GM12878 (cell line): ENCODE data around the gene FOXO3. TPM values are rescaled to one million over a fixed set of nuclear protein-coding genes. Genes with fewer than 3 reads are reported as not detected.

ENCODE experiments used
- ATAC-seq: fragments of 200-7000 bp; cut with Tn5 transposase; 3 replicates; pipeline ENCODE4 v1.9.1; 2020; ENCODE audit warnings: mild to moderate bottlenecking, moderate library complexity
- BruUV-seq: library from RNA; stranded (reverse); fragments of 400-500 nt; replicated peaks from 2 replicates; lab custom pipeline; 2021; lab: Mats Ljungman, UMichigan
- CTCF ChIA-PET: fragments of 300-600 bp; sonication (Branson Sonifier 250); formaldehyde crosslinking; extraction: SDS; loops from one replicate; lab custom pipeline; 2021; ENCODE audit warnings: inconsistent platforms; lab: Yijun Ruan, JAX
- POLR2A ChIA-PET: fragments of 350-600 bp; formaldehyde crosslinking; extraction: SDS; loops from one replicate; lab custom pipeline; 2021; ENCODE audit warnings: inconsistent platforms; lab: Charles Lee
- RAD21 ChIA-PET: fragments of 300-600 bp; sonication (Branson Sonifier 250); formaldehyde crosslinking; loops from one replicate; lab custom pipeline; 2023; ENCODE audit warnings: antibody characterized with exemption; ENCODE audit not compliant: unreplicated experiment; lab: Charles Lee
- SMC1A ChIA-PET: fragments of 300-600 bp; sonication (Branson Sonifier 250); formaldehyde crosslinking; loops from one replicate; lab custom pipeline; 2023; ENCODE audit not compliant: unreplicated experiment, uncharacterized antibody; lab: Charles Lee
- DNase-seq: peaks from one replicate; pipeline ENCODE4 v3.0.0-alpha.2; 2011; ENCODE audit warnings: low read depth, low spot score
- FAIRE-seq: peaks from 3 replicates; lab custom pipeline; 2011; peaks lifted over from hg19 to GRCh38; lab: Jason Lieb, UNC
- H2AFZ ChIP-seq: 2 replicates; pipeline ENCODE4 v1.6.0; 2011; ENCODE audit warnings: low read depth, low read length, control low read depth; ENCODE audit not compliant: control insufficient read depth
- H3K27ac ChIP-seq: 2 replicates; pipeline ENCODE4 v1.5.1; 2011; ENCODE audit warnings: control low read depth; ENCODE audit not compliant: control insufficient read depth, insufficient read depth
- H3K27me3 ChIP-seq, 2 experiments: replicated peaks in 1 of 2; 2 replicates each; pipeline versions ENCODE4 v1.6.0 to v1.6.1; 2011; ENCODE audit warnings: low read length in 1 of 2; ENCODE audit not compliant: control insufficient read depth in 2 of 2, insufficient read depth in 2 of 2
- H3K36me3 ChIP-seq, 2 experiments: 2 replicates each; pipeline ENCODE4 v1.5.1; 2011; ENCODE audit warnings: low read length in 1 of 2; ENCODE audit not compliant: control insufficient read depth in 2 of 2, insufficient read depth in 2 of 2
- H3K4me1 ChIP-seq: 2 replicates; pipeline ENCODE4 v1.6.1; 2011; ENCODE audit warnings: mild to moderate bottlenecking, low read length, moderate library complexity, mixed read lengths; ENCODE audit not compliant: control insufficient read depth, insufficient read depth
- H3K4me2 ChIP-seq: 2 replicates; pipeline ENCODE4 v1.6.0; 2011; ENCODE audit warnings: control low read depth; ENCODE audit not compliant: control insufficient read depth, insufficient read depth
- H3K4me3 ChIP-seq: fragments of 200-600 bp; sonication (generic); 2 replicates; pipeline ENCODE4 v1.5.1; 2016
- H3K79me2 ChIP-seq: 2 replicates; pipeline ENCODE4 v1.6.0; 2011; ENCODE audit warnings: low read length; ENCODE audit not compliant: control insufficient read depth, insufficient read depth
- H3K9ac ChIP-seq: 2 replicates; pipeline ENCODE4 v1.8.0; 2011; ENCODE audit warnings: low read length, control low read depth, mixed read lengths; ENCODE audit not compliant: control insufficient read depth, insufficient read depth
- H3K9me3 ChIP-seq: replicated peaks from 3 replicates; pipeline ENCODE4 v1.5.1; 2011; ENCODE audit warnings: mild to moderate bottlenecking, low read length; ENCODE audit not compliant: control insufficient read depth, insufficient read depth
- H4K20me1 ChIP-seq: 2 replicates; pipeline ENCODE4 v1.6.0; 2011; ENCODE audit not compliant: control insufficient read depth, insufficient read depth
- BRCA1 ChIP-seq: IDR thresholded peaks from 2 replicates; pipeline ENCODE4 v1.6.1; 2011; ENCODE audit warnings: low read depth, low read length, improper control_type of control experiment
- CHD1 ChIP-seq: IDR thresholded peaks from 2 replicates; pipeline ENCODE4 v1.6.1; 2012; ENCODE audit warnings: low read depth, low read length, improper control_type of control experiment
- FOS ChIP-seq: IDR thresholded peaks from 3 replicates; pipeline ENCODE4 v1.6.1; 2011; ENCODE audit warnings: borderline replicate concordance; ENCODE audit not compliant: insufficient read length; ENCODE audit errors: extremely low read depth
- NFIC ChIP-seq: IDR thresholded peaks from 2 replicates; pipeline ENCODE4 v1.6.1; 2012; ENCODE audit warnings: low read depth, mild to moderate bottlenecking, inconsistent platforms, low read length, moderate library complexity
- RFX5 ChIP-seq: IDR thresholded peaks from 2 replicates; pipeline ENCODE4 v1.6.1; 2011; ENCODE audit warnings: low read depth, low read length, improper control_type of control experiment
- YBX1 ChIP-seq: fragments of 450-650 bp; IDR thresholded peaks from 2 replicates; pipeline ENCODE4 v1.6.1; 2016; ENCODE audit warnings: antibody characterized with exemption
- WGBS: methylation state at CpG from one replicate; pipeline ENCODE4 v1.1.6; 2016; ENCODE audit warnings: low lambda C conversion rate; ENCODE audit not compliant: insufficient replicate concordance, insufficient coverage; ENCODE audit errors: missing lambda C conversion rate; 5-methylcytosine and 5-hydroxymethylcytosine counted together
- in situ Hi-C: fragments of 300-500 bp; cut with MboI; formaldehyde crosslinking; loops from 9 replicates; pipeline ENCODE4 v1.14.3; 2018; ENCODE audit warnings: mixed read lengths
- intact Hi-C: fragments of 100-400 bp; cut with micrococcal nuclease; formaldehyde crosslinking; loops from one replicate; pipeline ENCODE4 v1.14.2; 2022; ENCODE audit not compliant: unreplicated experiment
- polyA plus RNA-seq, 11 experiments: library from polyadenylated mRNA; depleted of rRNA in 4 of 11; unstranded in 6 of 11; stranded (reverse) in 5 of 11; fragments of >200 nt; fragmentation: Nextera tagmentation in 4 of 11; fragmentation: Illumina TruSeq in 1 of 11; extraction: Ambion mirVana in 4 of 11; extraction: Trizol in 1 of 11; gene quantifications; 1 replicate in 1 of 11; 2 replicates in 10 of 11; pipeline versions ENCODE4 v1.2.1 to v1.2.3, GENCODE V29; 2011 to 2016; ENCODE audit warnings: inconsistent platforms in 2 of 11, missing spikeins in 2 of 11, low read depth in 1 of 11
- total RNA-seq, 4 experiments: library from RNA; depleted of rRNA in 3 of 4; stranded (reverse); fragments of >200 nt in 3 of 4; fragmentation: Illumina TruSeq in 1 of 4; extraction: Trizol in 1 of 4; gene quantifications; 2 replicates each; pipeline versions ENCODE4 v1.2.1 to v1.2.3, GENCODE V29; 2013 to 2021
- TF ChIP-seq, protein P1 (sequence below), 3 experiments: IDR thresholded peaks in 2 of 3; conservative IDR thresholded peaks in 1 of 3; 2 replicates each; pipeline ENCODE4 v1.5.1; 2011; ENCODE audit warnings: low read depth in 3 of 3, low read length in 3 of 3, mild to moderate bottlenecking in 3 of 3, control low read depth in 2 of 3, moderate library complexity in 2 of 3, inconsistent platforms in 1 of 3, mixed read lengths in 1 of 3; ENCODE audit not compliant: control insufficient read depth in 2 of 3, insufficient read depth in 1 of 3; ENCODE audit errors: extremely low read depth in 1 of 3
- TF ChIP-seq, protein P2 (sequence below): fragments of 450-650 bp; IDR thresholded peaks from 2 replicates; pipeline ENCODE4 v1.6.1; 2018; ENCODE audit warnings: mild to moderate bottlenecking, low read depth, moderate library complexity; ENCODE audit not compliant: partially characterized antibody

FOXO3 gene
- total and polyA plus RNA-seq, 10 of the 15 experiments (the other 5 are each of a cell fraction or from before 2014, with no cell fraction given): 0.82 to 4.5 (median 1.7) TPM

DNA sequence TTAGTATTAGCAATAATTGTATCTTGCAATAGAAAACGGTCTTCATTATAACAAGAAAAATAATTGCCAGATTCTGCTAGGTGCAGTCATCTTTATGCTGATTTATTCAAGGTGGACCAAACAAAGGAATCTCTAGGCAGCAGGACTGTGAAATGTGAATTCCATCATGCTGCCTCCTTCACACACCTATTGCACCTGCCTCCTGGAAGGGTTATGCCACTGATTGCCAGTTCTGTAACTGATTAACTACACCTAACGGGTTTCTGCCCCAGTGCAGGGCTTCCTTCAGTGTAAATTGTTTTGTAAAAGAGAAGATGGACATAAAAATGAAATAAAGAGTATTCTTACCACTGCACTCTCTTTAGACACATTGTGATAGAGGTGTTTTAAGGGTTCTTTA lies 96.1 kb downstream of the FOXO3 start:
- H3K79me2 ChIP-seq: no peaks in the 10 kb centered on the region; the same call in 1 of the 2 replicates
- 40% methylated on average over 2 of the region's 2 CpGs for WGBS
- DNase-seq: no peak
- in situ Hi-C loops: no loop called here
- H3K9me3 ChIP-seq: no peaks in the 10 kb centered on the region
- H3K27me3 ChIP-seq: no peaks in the 10 kb centered on the region
- no peak overlapping the region for H2AFZ ChIP-seq
- H3K4me2 ChIP-seq: no peak overlapping the region
- TF ChIP-seq, protein P1, sequence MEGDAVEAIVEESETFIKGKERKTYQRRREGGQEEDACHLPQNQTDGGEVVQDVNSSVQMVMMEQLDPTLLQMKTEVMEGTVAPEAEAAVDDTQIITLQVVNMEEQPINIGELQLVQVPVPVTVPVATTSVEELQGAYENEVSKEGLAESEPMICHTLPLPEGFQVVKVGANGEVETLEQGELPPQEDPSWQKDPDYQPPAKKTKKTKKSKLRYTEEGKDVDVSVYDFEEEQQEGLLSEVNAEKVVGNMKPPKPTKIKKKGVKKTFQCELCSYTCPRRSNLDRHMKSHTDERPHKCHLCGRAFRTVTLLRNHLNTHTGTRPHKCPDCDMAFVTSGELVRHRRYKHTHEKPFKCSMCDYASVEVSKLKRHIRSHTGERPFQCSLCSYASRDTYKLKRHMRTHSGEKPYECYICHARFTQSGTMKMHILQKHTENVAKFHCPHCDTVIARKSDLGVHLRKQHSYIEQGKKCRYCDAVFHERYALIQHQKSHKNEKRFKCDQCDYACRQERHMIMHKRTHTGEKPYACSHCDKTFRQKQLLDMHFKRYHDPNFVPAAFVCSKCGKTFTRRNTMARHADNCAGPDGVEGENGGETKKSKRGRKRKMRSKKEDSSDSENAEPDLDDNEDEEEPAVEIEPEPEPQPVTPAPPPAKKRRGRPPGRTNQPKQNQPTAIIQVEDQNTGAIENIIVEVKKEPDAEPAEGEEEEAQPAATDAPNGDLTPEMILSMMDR (IDR thresholded peaks at IDR 0.05 in 2 of 3, conservative IDR thresholded peaks at IDR 0.05 in 1 of 3; ENCODE audit: control insufficient read depth in 2 of 3, extremely low read depth in 1 of 3, insufficient read depth in 1 of 3, low read depth in 3 of 3, low read length in 3 of 3): no peak
- TF ChIP-seq BRCA1 (no peak), RFX5 (no peak), CHD1 (no peak), YBX1 (no peak), NFIC (no peak), FOS (no peak)
- TF ChIP-seq, protein P2, sequence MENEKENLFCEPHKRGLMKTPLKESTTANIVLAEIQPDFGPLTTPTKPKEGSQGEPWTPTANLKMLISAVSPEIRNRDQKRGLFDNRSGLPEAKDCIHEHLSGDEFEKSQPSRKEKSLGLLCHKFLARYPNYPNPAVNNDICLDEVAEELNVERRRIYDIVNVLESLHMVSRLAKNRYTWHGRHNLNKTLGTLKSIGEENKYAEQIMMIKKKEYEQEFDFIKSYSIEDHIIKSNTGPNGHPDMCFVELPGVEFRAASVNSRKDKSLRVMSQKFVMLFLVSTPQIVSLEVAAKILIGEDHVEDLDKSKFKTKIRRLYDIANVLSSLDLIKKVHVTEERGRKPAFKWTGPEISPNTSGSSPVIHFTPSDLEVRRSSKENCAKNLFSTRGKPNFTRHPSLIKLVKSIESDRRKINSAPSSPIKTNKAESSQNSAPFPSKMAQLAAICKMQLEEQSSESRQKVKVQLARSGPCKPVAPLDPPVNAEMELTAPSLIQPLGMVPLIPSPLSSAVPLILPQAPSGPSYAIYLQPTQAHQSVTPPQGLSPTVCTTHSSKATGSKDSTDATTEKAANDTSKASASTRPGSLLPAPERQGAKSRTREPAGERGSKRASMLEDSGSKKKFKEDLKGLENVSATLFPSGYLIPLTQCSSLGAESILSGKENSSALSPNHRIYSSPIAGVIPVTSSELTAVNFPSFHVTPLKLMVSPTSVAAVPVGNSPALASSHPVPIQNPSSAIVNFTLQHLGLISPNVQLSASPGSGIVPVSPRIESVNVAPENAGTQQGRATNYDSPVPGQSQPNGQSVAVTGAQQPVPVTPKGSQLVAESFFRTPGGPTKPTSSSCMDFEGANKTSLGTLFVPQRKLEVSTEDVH: no peak
- TF ChIP-seq, all 136 proteins: peak for 0
- ATAC-seq (no peak), FAIRE-seq (no peak)
- Histone ChIP-seq H3K4me3 (no peak overlapping the region), H3K9ac (no peak overlapping the region), H4K20me1 (no peaks in the 10 kb centered on the region; the same call in 1 of the 2 replicates), H3K27ac (no peak overlapping the region), H3K4me1 (no peaks in the 10 kb centered on the region), H3K36me3 (no peaks in the 10 kb centered on the region; a peak in 1 of 4 replicates)
- ChIA-PET CTCF (no interaction called here), POLR2A (no interaction called here), SMC1A (interaction anchor here (0.8 to 1.7 kb wide), 3 partner anchors 35 to 91 kb away, joined by 3 read pairs; no protein-coding TSS in a partner anchor), RAD21 (no interaction called here)
- intact Hi-C loops: no loop called here
- no TSS peak for BruUV-seq
